Liver (tissue), 9 donors: ENCODE results near the gene PNPLA3. TPM values are rescaled to one million over a fixed set of nuclear protein-coding genes. Genes with fewer than 3 reads are reported as not detected.

Experiments used
- DNase-seq: peaks from one replicate; pipeline ENCODE4 v3.0.0-alpha.2; 2017; ENCODE audit warnings: low spot score
- H3K27ac ChIP-seq, 2 donors: one replicate each; pipeline ENCODE4 v1.7.0; 2013; ENCODE audit warnings: inconsistent platforms in 2 of 2, low read length in 2 of 2, control low read depth in 1 of 2, low read depth in 1 of 2, mild to moderate bottlenecking in 1 of 2
- H3K27me3 ChIP-seq, 4 donors: one replicate each; pipeline versions ENCODE4 v1.6.1 to v1.7.0; 2013; ENCODE audit warnings: low read length in 3 of 4, inconsistent platforms in 1 of 4, mild to moderate bottlenecking in 1 of 4, moderate library complexity in 1 of 4; ENCODE audit not compliant: control insufficient read depth in 4 of 4, insufficient read depth in 4 of 4
- H3K36me3 ChIP-seq, 4 donors: one replicate each; pipeline versions ENCODE4 v1.6.1 to v1.7.0; 2013; ENCODE audit warnings: low read length in 3 of 4, mild to moderate bottlenecking in 3 of 4, low read depth in 1 of 4, moderate library complexity in 1 of 4; ENCODE audit not compliant: control insufficient read depth in 4 of 4, insufficient read depth in 3 of 4
- H3K4me1 ChIP-seq, 4 donors: one replicate each; pipeline versions ENCODE4 v1.6.1 to v1.7.0; 2013; ENCODE audit warnings: low read length in 3 of 4, mild to moderate bottlenecking in 3 of 4, moderate library complexity in 1 of 4; ENCODE audit not compliant: control insufficient read depth in 4 of 4, insufficient read depth in 4 of 4
- H3K4me3 ChIP-seq, 3 donors: one replicate each; pipeline versions ENCODE4 v1.6.1 to v1.7.0; 2013; ENCODE audit warnings: low read length in 3 of 3, control low read depth in 1 of 3, low read depth in 1 of 3, mild to moderate bottlenecking in 1 of 3
- H3K9ac ChIP-seq, 2 donors: one replicate each; pipeline ENCODE4 v1.7.0; 2013; ENCODE audit warnings: low read length in 2 of 2, mild to moderate bottlenecking in 2 of 2, moderate library complexity in 2 of 2, control low read depth in 1 of 2, low read depth in 1 of 2
- H3K9me3 ChIP-seq, 4 donors: one replicate each; pipeline versions ENCODE4 v1.6.1 to v1.7.0; 2013; ENCODE audit warnings: low read length in 3 of 4; ENCODE audit not compliant: control insufficient read depth in 4 of 4
- FOXA1 ChIP-seq: IDR thresholded peaks from 2 replicates; pipeline ENCODE4 v1.6.1; 2016; ENCODE audit warnings: antibody characterized with exemption
- FOXA2 ChIP-seq: IDR thresholded peaks from 2 replicates; pipeline ENCODE4 v1.6.1; 2016; ENCODE audit warnings: antibody characterized with exemption
- GABPA ChIP-seq, 2 donors: IDR thresholded peaks in 1 of 2; conservative IDR thresholded peaks in 1 of 2; 2 replicates each; pipeline ENCODE4 v1.6.1; 2016; ENCODE audit warnings: antibody characterized with exemption in 2 of 2, mild to moderate bottlenecking in 1 of 2, moderate library complexity in 1 of 2
- HNF4A ChIP-seq, 2 donors: conservative IDR thresholded peaks; 2 replicates each; pipeline ENCODE4 v1.6.1; 2016; ENCODE audit warnings: antibody characterized with exemption in 2 of 2, mild to moderate bottlenecking in 2 of 2
- HNF4G ChIP-seq: IDR thresholded peaks from 2 replicates; pipeline ENCODE4 v1.6.1; 2016; ENCODE audit warnings: antibody characterized with exemption
- JUND ChIP-seq, 2 donors: IDR thresholded peaks; 2 replicates each; pipeline ENCODE4 v1.6.1; 2016; ENCODE audit warnings: antibody characterized with exemption in 2 of 2
- NR2F2 ChIP-seq: IDR thresholded peaks from 2 replicates; pipeline ENCODE4 v1.6.1; 2016; ENCODE audit warnings: antibody characterized with exemption
- RAD21 ChIP-seq, 2 donors: IDR thresholded peaks; 2 replicates each; pipeline ENCODE4 v1.6.1; 2016; ENCODE audit warnings: antibody characterized with exemption in 2 of 2, mild to moderate bottlenecking in 2 of 2
- RXRA ChIP-seq, 2 donors: IDR thresholded peaks; 2 replicates each; pipeline ENCODE4 v1.6.1; 2017 to 2018; ENCODE audit warnings: antibody characterized with exemption in 2 of 2, mild to moderate bottlenecking in 1 of 2
- SP1 ChIP-seq: IDR thresholded peaks from 2 replicates; pipeline ENCODE4 v1.6.1; 2018; ENCODE audit warnings: antibody characterized with exemption, mild to moderate bottlenecking
- TAF1 ChIP-seq: conservative IDR thresholded peaks from 2 replicates; pipeline ENCODE4 v1.6.1; 2016; ENCODE audit warnings: antibody characterized with exemption, mild to moderate bottlenecking
- YY1 ChIP-seq: IDR thresholded peaks from 2 replicates; pipeline ENCODE4 v1.6.1; 2016; ENCODE audit warnings: antibody characterized with exemption, mild to moderate bottlenecking
- WGBS: extraction: QIAGEN DNeasy Blood & Tissue Kit; methylation state at CpG from one replicate; pipeline ENCODE4 v1.1.7; 2013; 5-methylcytosine and 5-hydroxymethylcytosine counted together
- polyA plus RNA-seq, 2 donors: library from polyadenylated mRNA; stranded (reverse) in 1 of 2; unstranded in 1 of 2; fragments of 200-250 nt in 1 of 2; fragments of >200 nt in 1 of 2; fragmentation: Nextera tagmentation in 1 of 2; extraction: Ambion mirVana in 1 of 2; gene quantifications; one replicate each; pipeline versions ENCODE4 v1.2.1 to v1.2.3, GENCODE V29; 2013 to 2015
- total RNA-seq, 2 donors: library from RNA; depleted of rRNA; stranded (reverse); fragments of >200 nt; gene quantifications; one replicate each; pipeline ENCODE4 v1.2.3, GENCODE V29; 2014
- TF ChIP-seq, protein P1 (sequence below): IDR thresholded peaks from 2 replicates; pipeline ENCODE4 v1.6.1; 2016; ENCODE audit warnings: antibody characterized with exemption
- TF ChIP-seq, protein P2 (sequence below): IDR thresholded peaks from 2 replicates; pipeline ENCODE4 v1.6.1; 2016; ENCODE audit warnings: antibody characterized with exemption, mild to moderate bottlenecking
- TF ChIP-seq, protein P3 (sequence below): IDR thresholded peaks from 2 replicates; pipeline ENCODE4 v1.6.1; 2016; ENCODE audit warnings: antibody characterized with exemption
- TF ChIP-seq, protein P4 (sequence below): fragments of 150-350 bp; IDR thresholded peaks from 2 replicates; pipeline ENCODE4 v1.5.1; 2017; ENCODE audit warnings: improper control_type of control experiment, low read depth, low read length; ENCODE audit not compliant: missing input control
- donor health status: healthy.
- donor health status: healthy.
- donor health status: healthy.
- donor health status: healthy.
- donor health status: healthy.

Gene PNPLA3
- total and polyA plus RNA-seq, 4 donors, result 15.9 to 59.1 (median 24.8) TPM

DNA sequence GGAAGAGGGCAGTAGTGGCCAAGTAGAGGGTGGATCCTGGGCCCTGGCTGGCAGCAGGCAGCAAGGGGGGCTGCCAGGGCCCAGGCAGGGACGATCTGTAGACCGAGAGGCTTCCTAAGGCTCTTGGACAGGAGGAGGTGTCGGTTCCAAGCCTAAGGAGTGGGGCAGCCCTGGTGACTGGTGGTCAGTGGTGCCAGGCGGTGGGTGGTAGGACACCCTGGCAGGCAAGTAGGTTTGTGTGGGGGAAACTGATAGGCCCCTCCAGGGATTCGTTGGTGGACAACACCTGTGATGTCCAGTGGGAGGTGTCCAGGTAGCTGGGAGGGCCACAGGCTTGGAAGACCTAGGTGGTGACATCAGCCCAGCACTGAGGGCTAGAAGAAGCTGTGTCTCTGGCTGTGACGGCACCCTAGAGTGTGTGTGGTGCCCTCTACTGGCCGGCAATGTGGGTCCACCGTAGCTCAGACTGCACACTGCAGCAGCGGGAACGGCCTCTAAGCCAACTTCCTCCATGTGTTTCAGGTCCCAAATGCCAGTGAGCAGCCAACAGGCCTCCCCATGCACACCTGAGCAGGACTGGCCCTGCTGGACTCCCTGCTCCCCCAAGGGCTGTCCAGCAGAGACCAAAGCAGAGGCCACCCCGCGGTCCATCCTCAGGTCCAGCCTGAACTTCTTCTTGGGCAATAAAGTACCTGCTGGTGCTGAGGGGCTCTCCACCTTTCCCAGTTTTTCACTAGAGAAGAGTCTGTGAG, 22.2 kb downstream of the PNPLA3 start (continued):
- TF ChIP-seq, protein P1, sequence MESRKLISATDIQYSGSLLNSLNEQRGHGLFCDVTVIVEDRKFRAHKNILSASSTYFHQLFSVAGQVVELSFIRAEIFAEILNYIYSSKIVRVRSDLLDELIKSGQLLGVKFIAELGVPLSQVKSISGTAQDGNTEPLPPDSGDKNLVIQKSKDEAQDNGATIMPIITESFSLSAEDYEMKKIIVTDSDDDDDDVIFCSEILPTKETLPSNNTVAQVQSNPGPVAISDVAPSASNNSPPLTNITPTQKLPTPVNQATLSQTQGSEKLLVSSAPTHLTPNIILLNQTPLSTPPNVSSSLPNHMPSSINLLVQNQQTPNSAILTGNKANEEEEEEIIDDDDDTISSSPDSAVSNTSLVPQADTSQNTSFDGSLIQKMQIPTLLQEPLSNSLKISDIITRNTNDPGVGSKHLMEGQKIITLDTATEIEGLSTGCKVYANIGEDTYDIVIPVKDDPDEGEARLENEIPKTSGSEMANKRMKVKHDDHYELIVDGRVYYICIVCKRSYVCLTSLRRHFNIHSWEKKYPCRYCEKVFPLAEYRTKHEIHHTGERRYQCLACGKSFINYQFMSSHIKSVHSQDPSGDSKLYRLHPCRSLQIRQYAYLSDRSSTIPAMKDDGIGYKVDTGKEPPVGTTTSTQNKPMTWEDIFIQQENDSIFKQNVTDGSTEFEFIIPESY, result no peak

DNA sequence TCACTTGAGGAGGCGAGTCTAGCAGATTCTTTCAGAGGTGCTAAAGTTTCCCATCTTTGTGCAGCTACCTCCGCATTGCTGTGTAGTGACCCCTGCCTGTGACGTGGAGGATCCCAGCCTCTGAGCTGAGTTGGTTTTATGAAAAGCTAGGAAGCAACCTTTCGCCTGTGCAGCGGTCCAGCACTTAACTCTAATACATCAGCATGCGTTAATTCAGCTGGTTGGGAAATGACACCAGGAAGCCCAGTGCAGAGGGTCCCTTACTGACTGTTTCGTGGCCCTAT, 22.7 kb downstream of the PNPLA3 start:
- no peak overlapping the region for H3K9ac ChIP-seq
- H3K9me3 ChIP-seq, result no peaks in the 10 kb centered on the region
- no peak overlapping the region for H3K27ac ChIP-seq
- TF ChIP-seq HNF4A (conservative IDR thresholded peaks at IDR 0.05), result no peak
- no peak for TF ChIP-seq GABPA (IDR thresholded peaks at IDR 0.05 in 1 of 2, conservative IDR thresholded peaks at IDR 0.05 in 1 of 2)
- TF ChIP-seq, protein P2, sequence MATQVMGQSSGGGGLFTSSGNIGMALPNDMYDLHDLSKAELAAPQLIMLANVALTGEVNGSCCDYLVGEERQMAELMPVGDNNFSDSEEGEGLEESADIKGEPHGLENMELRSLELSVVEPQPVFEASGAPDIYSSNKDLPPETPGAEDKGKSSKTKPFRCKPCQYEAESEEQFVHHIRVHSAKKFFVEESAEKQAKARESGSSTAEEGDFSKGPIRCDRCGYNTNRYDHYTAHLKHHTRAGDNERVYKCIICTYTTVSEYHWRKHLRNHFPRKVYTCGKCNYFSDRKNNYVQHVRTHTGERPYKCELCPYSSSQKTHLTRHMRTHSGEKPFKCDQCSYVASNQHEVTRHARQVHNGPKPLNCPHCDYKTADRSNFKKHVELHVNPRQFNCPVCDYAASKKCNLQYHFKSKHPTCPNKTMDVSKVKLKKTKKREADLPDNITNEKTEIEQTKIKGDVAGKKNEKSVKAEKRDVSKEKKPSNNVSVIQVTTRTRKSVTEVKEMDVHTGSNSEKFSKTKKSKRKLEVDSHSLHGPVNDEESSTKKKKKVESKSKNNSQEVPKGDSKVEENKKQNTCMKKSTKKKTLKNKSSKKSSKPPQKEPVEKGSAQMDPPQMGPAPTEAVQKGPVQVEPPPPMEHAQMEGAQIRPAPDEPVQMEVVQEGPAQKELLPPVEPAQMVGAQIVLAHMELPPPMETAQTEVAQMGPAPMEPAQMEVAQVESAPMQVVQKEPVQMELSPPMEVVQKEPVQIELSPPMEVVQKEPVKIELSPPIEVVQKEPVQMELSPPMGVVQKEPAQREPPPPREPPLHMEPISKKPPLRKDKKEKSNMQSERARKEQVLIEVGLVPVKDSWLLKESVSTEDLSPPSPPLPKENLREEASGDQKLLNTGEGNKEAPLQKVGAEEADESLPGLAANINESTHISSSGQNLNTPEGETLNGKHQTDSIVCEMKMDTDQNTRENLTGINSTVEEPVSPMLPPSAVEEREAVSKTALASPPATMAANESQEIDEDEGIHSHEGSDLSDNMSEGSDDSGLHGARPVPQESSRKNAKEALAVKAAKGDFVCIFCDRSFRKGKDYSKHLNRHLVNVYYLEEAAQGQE, result no peak
- TF ChIP-seq JUND (IDR thresholded peaks at IDR 0.05), result no peak
- TF ChIP-seq, protein P1, result no peak
- TF ChIP-seq RXRA (IDR thresholded peaks at IDR 0.05), result no peak
- TF ChIP-seq, protein P3, sequence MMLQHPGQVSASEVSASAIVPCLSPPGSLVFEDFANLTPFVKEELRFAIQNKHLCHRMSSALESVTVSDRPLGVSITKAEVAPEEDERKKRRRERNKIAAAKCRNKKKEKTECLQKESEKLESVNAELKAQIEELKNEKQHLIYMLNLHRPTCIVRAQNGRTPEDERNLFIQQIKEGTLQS, result no peak
- TF ChIP-seq SP1, result no peak
- no peak overlapping the region for H3K4me3 ChIP-seq
- H3K36me3 ChIP-seq, result peaks cover 5 to 51% (median 42%) of the 10 kb centered on the region in 4 donors
- H3K4me1 ChIP-seq, result peaks cover 0 to 3% (median 0%) of the 10 kb centered on the region in 4 donors
- no peak for DNase-seq
- 84% methylated on average over 7 of the region's 7 CpGs for WGBS
- H3K27me3 ChIP-seq, result no peaks in the 10 kb centered on the region

DNA sequence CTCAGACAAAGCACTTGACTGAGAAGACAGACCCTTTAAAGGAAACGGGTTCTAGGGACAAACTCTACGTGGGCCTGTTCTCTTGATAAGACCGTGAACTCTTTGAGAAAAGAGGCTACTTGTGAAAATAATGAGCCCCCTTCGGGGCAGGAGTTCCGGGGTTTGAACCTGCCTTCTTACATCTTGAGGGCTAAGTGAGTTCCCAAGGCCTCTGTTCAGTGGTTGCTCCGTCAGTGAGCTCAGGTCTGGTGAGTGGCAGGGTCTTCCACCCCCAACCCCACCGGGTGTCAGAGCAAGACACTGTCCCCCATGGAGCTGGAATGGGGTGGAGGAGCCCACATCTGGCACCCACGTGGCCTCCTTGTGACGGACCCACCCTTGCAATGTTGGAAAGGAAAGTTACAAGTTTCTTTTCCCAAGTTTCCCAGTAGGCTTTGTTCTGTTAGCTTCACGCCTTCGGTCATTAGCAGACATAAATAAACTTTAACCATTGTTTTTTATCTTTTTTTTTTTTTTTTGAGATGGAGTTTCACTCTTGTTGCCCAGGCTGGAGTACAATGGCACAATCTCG, 25.3 kb downstream of the PNPLA3 start:
- no peaks in the 10 kb centered on the region for H3K9me3 ChIP-seq
- TF ChIP-seq, protein P1, result no peak
- TF ChIP-seq RAD21 (IDR thresholded peaks at IDR 0.05) (no peak), FOXA1 (no peak), JUND (IDR thresholded peaks at IDR 0.05) (no peak), RXRA (IDR thresholded peaks at IDR 0.05) (no peak), FOXA2 (no peak), YY1 (no peak), TAF1 (no peak), NR2F2 (no peak), HNF4G (no peak), GABPA (IDR thresholded peaks at IDR 0.05 in 1 of 2, conservative IDR thresholded peaks at IDR 0.05 in 1 of 2) (no peak), HNF4A (conservative IDR thresholded peaks at IDR 0.05) (no peak), SP1 (no peak)
- TF ChIP-seq, protein P3, result no peak
- TF ChIP-seq, protein P4, sequence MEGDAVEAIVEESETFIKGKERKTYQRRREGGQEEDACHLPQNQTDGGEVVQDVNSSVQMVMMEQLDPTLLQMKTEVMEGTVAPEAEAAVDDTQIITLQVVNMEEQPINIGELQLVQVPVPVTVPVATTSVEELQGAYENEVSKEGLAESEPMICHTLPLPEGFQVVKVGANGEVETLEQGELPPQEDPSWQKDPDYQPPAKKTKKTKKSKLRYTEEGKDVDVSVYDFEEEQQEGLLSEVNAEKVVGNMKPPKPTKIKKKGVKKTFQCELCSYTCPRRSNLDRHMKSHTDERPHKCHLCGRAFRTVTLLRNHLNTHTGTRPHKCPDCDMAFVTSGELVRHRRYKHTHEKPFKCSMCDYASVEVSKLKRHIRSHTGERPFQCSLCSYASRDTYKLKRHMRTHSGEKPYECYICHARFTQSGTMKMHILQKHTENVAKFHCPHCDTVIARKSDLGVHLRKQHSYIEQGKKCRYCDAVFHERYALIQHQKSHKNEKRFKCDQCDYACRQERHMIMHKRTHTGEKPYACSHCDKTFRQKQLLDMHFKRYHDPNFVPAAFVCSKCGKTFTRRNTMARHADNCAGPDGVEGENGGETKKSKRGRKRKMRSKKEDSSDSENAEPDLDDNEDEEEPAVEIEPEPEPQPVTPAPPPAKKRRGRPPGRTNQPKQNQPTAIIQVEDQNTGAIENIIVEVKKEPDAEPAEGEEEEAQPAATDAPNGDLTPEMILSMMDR, result no peak

More for the DNA sequence above, 25.3 kb downstream of the PNPLA3 start:
- DNase-seq, result no peak
- 89% methylated on average over 12 of the region's 12 CpGs for WGBS
- peaks cover 4 to 30% (median 20%) of the 10 kb centered on the region in 4 donors for H3K36me3 ChIP-seq
- no peak overlapping the region for H3K27ac ChIP-seq
- no peak overlapping the region for H3K9ac ChIP-seq
- H3K27me3 ChIP-seq, result no peaks in the 10 kb centered on the region
- peaks cover 0 to 3% (median under 1%) of the 10 kb centered on the region in 4 donors for H3K4me1 ChIP-seq
- no peak overlapping the region for H3K4me3 ChIP-seq
